Activated CD8-positive, alpha-beta memory T cell treated with anti-CD3 and anti-CD28 coated beads, Interleukin-2, amount 50 U/mL, for 4 hours (primary cell): ENCODE data around the gene SYMPK.
A peak's percentile ranks its signal among the peaks of the same experiment; 100 is the strongest.

Experiments used
- DNase-seq: peaks from one replicate; pipeline ENCODE4 v3.0.0-alpha.2; 2020

Gene SYMPK

GRCh38 chr19:45866400-45867176 lies 3.6 kb upstream of the SYMPK start:
- DNase-seq = no peak

- no peak for DNase-seq
Measured at GRCh38 chr19:45865269-45865948, 2.5 kb upstream of the SYMPK start.

- DNase-seq = no peak
Measured at GRCh38 chr19:45864629-45865082, 1.7 kb upstream of the SYMPK start.

GRCh38 chr19:45863840-45864628 lies 1.1 kb upstream of the SYMPK start, which contains the start of gene FOXA3:
Gene FOXA3, plus strand, starts transcription at chr19:45864326. Its CDS starts 131 bp downstream, at chr19:45864457.
- peak; percentile 57 for DNase-seq

- no peak for DNase-seq
Measured at GRCh38 chr19:45863335-45863839, 440 bp upstream of the SYMPK start.

- no peak for DNase-seq
Measured at GRCh38 chr19:45862271-45862563, 730 bp downstream of the SYMPK start.

GRCh38 chr19:45860359-45861259 lies 2.3 kb downstream of the SYMPK start:
- no peak for DNase-seq

GRCh38 chr19:45854167-45854778 lies 8.7 kb downstream of the SYMPK start:
- DNase-seq = no peak

- DNase-seq = no peak
Measured at GRCh38 chr19:45852983-45853382, 10.0 kb downstream of the SYMPK start.

GRCh38 chr19:45852145-45852750 lies 10.7 kb downstream of the SYMPK start:
- DNase-seq = no peak

- DNase-seq = no peak
Measured at GRCh38 chr19:45848922-45849321, 14.0 kb downstream of the SYMPK start.

GRCh38 chr19:45847663-45848062 lies 15.3 kb downstream of the SYMPK start:
- DNase-seq = no peak

- DNase-seq = no peak
Measured at GRCh38 chr19:45842198-45842597, 20.7 kb downstream of the SYMPK start.

GRCh38 chr19:45834970-45835369 lies 28.0 kb downstream of the SYMPK start:
- no peak for DNase-seq

- no peak for DNase-seq
Measured at GRCh38 chr19:45828945-45829344, 34.0 kb downstream of the SYMPK start.

- no peak for DNase-seq
Measured at GRCh38 chr19:45828523-45828922, 34.4 kb downstream of the SYMPK start.

- no peak for DNase-seq
Measured at GRCh38 chr19:45827459-45828093, 35.4 kb downstream of the SYMPK start.

- no peak for DNase-seq
Measured at GRCh38 chr19:45826934-45827333, 36.0 kb downstream of the SYMPK start.

GRCh38 chr19:45825917-45826893 lies 36.7 kb downstream of the SYMPK start:
- DNase-seq = no peak

- DNase-seq = no peak
Measured at GRCh38 chr19:45825263-45825605, 37.7 kb downstream of the SYMPK start.
